Measurements from ENCODE around the gene UBALD2.
"Not testable (repeated sequence)": the region's sequence is repeated elsewhere in the genome, so short reads cannot be mapped to it uniquely, and the experiment has no call there.

The UBALD2 gene

DNA sequence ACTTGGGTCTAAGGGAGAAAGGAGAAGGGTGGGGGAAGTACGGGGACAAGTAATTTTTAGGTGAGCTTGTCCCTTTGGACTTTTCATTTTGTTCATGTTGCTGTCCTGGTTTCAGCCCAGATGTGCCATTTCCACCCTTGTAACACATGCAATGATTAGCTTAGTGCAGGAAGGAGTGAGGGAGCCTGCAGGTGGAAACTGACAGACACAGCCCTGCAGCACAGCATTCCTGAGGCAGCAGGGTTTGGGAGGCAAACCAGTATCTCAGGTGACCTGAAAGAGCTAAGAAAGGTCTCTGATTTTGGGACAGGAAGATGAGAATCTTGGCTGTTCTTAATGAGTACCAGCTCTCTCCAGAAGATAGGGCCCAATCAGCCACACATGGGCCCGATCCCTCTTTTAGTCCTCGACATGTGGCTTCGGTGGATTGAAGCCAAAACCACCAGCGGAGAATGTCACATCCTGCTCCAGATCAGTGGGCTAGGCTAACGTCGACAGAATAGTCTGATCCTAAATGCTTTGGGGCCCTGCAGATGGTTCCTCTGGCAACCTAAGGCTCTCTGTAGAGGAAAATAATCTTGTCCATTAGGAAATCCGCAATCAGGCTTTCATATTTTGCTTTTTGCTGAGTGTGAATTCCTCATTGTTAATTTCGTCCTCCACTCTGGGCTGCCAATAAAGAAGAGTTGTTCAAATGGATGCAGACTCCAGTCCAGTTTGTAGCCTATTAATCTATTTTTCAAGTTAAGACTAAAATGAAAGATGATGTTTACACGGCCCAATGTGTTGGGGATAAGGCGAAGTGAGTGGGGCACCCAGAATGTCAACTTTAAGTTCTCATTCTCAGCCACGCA, 21.1 kb upstream of the UBALD2 start:
- in situ Hi-C loops (cut with HindIII; ENCODE audit: low sequenced_read_pairs), result no loop called here

DNA sequence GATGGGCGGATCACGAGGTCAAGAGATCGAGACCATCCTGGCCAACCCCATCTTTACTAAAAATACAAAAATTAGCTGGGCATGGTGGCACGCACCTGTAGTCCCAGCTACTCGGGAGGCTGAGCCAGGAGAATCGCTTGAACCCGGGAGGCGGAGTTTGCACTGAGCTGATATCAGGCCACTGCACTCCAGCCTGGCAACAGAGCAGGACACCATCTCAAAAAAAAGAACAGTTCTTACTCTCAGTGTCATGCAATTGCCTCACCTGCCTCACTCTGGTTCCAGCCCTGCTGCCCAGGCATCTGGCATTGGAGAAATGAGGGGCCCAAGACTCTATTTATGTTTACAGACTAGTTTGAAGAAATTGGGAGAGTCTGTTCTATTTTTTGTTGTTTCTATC, 20.4 kb upstream of the UBALD2 start:
- in situ Hi-C loops (cut with HindIII; ENCODE audit: low sequenced_read_pairs), result not testable (repeated sequence)

GRCh38 chr17:76246080-76247066, 18.8 kb upstream of the UBALD2 start:
- in situ Hi-C loops (cut with HindIII; ENCODE audit: low sequenced_read_pairs), result no loop called here

DNA sequence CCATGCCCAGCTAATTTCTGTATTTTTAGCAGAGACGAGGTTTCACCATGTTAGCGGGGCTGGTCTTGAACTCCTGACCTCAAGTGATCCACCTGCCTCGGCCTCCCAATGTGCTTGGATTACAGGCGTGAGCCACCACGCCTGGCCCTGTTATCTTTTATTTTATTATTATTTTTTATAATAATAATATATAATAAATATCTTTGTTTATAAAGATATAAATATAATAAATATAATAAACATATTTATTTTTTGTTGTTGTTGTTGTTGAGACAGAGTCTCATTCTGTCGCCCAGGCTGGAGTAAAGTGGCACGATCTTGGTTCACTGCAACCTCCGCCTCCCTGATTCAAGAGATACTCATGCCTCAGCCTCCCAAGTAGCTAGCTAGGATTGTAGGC, 17.8 kb upstream of the UBALD2 start:
- in situ Hi-C loops (cut with HindIII; ENCODE audit: low sequenced_read_pairs), result no loop called here

GRCh38 chr17:76248013-76248782, 16.9 kb upstream of the UBALD2 start:
- in situ Hi-C loops (cut with HindIII; ENCODE audit: low sequenced_read_pairs), result no loop called here

- in situ Hi-C loops (cut with HindIII; ENCODE audit: low sequenced_read_pairs), result loop anchor here (25.0 kb wide), 1 partner anchor 338 kb away; the partner anchor contains the start of gene MRPL38
Measured at GRCh38 chr17:76250141-76250540, 15.0 kb upstream of the UBALD2 start.

DNA sequence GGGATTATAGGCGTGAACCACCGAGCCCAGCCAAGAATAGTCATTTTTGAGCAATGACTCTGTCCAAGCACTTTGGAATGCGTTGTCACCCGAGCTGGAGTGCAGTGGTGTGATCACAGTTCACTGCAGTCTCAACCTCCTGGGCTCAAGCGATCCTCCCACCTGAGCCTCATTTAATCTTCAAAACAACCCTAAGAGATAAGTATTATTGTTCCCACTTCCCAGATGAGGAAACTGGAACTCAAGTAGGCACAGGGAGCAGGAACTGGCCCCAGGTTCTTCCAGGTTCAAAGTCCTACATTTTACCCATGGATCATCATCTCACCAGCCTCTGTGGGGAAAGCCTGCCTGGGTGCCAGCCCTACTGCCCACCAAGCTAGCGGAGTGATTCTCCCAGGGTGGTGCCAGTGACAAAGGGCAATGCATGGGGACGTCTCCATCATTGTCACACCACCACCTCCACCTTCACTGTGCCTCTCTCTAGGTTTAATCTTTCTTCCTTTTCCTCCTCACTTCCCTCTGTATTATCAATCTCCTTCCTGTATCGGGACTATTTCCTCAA, 13.6 kb upstream of the UBALD2 start:
- in situ Hi-C loops (cut with HindIII; ENCODE audit: low sequenced_read_pairs), result loop anchor here (25.0 kb wide), 1 partner anchor 339 kb away; the partner anchor contains the start of gene MRPL38

GRCh38 chr17:76252040-76252954, 12.9 kb upstream of the UBALD2 start:
- in situ Hi-C loops (cut with HindIII; ENCODE audit: low sequenced_read_pairs), result loop anchor here (25.0 kb wide), 1 partner anchor 340 kb away; the partner anchor contains the start of gene MRPL38

DNA sequence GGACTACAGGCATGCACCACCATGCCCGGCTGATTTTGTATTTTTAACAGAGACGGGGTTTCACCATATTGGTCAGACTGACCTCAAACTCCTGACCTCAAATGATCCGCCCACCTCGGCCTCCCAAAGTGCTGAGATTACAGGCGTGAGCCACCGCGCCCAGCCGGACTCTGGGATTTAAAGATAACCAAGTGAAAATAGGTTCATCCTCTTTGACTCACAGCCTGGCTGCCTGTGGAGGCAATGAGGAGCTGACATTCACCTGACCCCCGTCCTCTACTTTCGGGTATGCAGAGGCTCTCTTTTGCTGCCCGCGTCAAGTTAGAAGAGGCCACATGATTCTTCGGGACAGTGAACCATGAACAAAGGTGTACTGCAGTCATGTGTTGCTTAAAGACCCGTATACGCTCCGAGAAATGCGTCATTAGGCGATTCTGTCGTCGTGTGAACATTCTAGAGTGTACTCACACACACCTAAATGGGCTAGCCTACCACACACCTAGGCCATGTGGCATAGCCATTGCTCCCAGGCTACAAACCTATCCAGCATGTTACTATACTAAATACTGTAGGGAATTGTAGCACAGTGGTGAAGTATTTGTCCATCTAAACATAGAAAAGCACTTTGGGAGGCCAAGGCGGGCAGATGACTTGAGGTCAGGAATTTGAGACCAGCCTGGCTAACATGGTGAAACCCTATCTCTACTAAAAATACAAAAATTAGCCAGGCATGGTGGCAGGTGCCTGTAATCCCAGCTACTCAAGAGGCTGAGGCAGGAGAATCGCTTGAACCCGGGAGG, 12.0 kb upstream of the UBALD2 start:
- in situ Hi-C loops (cut with HindIII; ENCODE audit: low sequenced_read_pairs), result loop anchor here (25.0 kb wide), 1 partner anchor 341 kb away; the partner anchor contains the start of gene MRPL38

- in situ Hi-C loops (cut with HindIII; ENCODE audit: low sequenced_read_pairs), result loop anchor here (25.0 kb wide), 1 partner anchor 342 kb away; the partner anchor contains the start of gene MRPL38
Measured at GRCh38 chr17:76253841-76254240, 11.3 kb upstream of the UBALD2 start.

GRCh38 chr17:76254275-76254674, 10.9 kb upstream of the UBALD2 start:
- in situ Hi-C loops (cut with HindIII; ENCODE audit: low sequenced_read_pairs), result loop anchor here (25.0 kb wide), 1 partner anchor 342 kb away; the partner anchor contains the start of gene MRPL38

GRCh38 chr17:76255801-76256429, 9.2 kb upstream of the UBALD2 start:
- in situ Hi-C loops (cut with HindIII; ENCODE audit: low sequenced_read_pairs), result loop anchor here (5.0 to 25.0 kb wide), 2 partner anchors 54 to 344 kb away; partner anchors contain the start of gene MRPL38

GRCh38 chr17:76256430-76257050, 8.6 kb upstream of the UBALD2 start:
- in situ Hi-C loops (cut with HindIII; ENCODE audit: low sequenced_read_pairs), result loop anchor here (5.0 to 25.0 kb wide), 2 partner anchors 54 to 344 kb away; partner anchors contain the start of gene MRPL38

GRCh38 chr17:76260220-76260619, 4.9 kb upstream of the UBALD2 start:
- in situ Hi-C loops (cut with HindIII; ENCODE audit: low sequenced_read_pairs), result loop anchor here (25.0 kb wide), 1 partner anchor 348 kb away; the partner anchor contains the start of gene MRPL38

DNA sequence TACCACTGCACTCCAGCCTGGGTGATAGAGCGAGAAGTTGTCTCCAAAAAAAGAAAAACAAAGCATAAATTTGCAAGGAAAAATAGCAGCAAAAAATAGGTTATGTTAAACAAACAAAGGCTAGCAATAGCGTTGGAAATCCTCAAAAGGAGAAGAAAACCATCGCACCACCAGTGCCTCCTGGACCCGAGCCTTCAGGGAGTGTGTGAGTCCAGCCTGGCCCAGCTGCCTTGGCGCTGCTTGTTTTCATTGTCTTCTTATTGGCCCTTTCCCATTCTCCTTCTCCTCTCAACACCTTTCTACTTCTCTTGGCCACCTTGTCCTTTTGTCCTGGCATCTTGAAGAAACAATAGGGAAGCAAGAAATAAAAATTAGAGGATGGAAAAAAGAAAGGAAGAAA, 4.5 kb upstream of the UBALD2 start:
- in situ Hi-C loops (cut with HindIII; ENCODE audit: low sequenced_read_pairs), result loop anchor here (25.0 kb wide), 1 partner anchor 348 kb away; the partner anchor contains the start of gene MRPL38

DNA sequence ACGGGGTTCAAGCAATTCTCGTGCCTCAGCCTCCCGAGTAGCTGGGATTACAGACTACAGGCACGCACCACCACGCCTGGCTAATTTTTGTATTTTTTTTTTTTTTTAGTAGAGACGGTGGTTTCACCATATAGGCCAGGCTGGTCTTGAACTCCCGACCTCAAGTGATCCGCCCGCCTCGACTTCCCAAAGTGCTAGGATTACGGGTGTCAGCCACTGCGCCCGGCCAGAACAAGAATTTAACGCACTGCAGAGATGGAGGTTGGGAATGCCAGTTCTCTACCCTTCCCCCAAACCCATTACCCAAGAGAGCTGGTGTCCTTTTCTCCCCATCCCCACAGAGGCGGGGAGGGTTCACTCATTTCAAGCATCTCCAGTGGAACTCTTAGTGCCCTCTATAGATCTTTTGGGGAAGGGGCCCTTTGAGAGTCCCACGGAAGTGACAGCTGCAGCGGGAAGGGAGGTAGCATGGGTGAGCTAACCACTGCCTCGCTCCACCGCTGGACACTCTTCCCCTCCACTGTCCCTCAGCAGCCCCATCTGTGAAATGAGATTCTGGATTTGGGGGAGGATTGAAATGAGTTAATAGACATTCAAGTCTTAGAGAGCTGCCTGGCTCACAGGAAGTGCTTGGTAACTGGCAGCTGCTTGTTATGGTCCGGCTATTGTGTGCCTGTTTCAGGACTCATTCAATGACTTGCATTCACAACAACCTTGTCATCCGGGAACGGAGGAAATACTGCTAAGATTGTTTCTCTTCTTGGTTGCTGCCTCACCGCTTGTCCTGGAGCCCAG, 3.5 kb upstream of the UBALD2 start:
- in situ Hi-C loops (cut with HindIII; ENCODE audit: low sequenced_read_pairs), result loop anchor here (25.0 kb wide), 1 partner anchor 349 kb away; the partner anchor contains the start of gene MRPL38

Data from endothelial cell of hepatic sinusoid (primary cell).